Activated CD4-positive, alpha-beta T cell treated with anti-CD3 and anti-CD28 coated beads, Interleukin-2, amount 50 U/mL, for 4 hours (primary cell): ENCODE measurements around the gene DLGAP3.
"Not testable (repeated sequence)": the region's sequence is repeated elsewhere in the genome, so short reads cannot be mapped to it uniquely, and the experiment has no call there.

Source experiments
- DNase-seq, 2 experiments: peaks; one replicate each; pipeline ENCODE4 v3.0.0-alpha.2; 2020

The DLGAP3 gene, protein sequence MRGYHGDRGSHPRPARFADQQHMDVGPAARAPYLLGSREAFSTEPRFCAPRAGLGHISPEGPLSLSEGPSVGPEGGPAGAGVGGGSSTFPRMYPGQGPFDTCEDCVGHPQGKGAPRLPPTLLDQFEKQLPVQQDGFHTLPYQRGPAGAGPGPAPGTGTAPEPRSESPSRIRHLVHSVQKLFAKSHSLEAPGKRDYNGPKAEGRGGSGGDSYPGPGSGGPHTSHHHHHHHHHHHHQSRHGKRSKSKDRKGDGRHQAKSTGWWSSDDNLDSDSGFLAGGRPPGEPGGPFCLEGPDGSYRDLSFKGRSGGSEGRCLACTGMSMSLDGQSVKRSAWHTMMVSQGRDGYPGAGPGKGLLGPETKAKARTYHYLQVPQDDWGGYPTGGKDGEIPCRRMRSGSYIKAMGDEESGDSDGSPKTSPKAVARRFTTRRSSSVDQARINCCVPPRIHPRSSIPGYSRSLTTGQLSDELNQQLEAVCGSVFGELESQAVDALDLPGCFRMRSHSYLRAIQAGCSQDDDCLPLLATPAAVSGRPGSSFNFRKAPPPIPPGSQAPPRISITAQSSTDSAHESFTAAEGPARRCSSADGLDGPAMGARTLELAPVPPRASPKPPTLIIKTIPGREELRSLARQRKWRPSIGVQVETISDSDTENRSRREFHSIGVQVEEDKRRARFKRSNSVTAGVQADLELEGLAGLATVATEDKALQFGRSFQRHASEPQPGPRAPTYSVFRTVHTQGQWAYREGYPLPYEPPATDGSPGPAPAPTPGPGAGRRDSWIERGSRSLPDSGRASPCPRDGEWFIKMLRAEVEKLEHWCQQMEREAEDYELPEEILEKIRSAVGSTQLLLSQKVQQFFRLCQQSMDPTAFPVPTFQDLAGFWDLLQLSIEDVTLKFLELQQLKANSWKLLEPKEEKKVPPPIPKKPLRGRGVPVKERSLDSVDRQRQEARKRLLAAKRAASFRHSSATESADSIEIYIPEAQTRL

DNA sequence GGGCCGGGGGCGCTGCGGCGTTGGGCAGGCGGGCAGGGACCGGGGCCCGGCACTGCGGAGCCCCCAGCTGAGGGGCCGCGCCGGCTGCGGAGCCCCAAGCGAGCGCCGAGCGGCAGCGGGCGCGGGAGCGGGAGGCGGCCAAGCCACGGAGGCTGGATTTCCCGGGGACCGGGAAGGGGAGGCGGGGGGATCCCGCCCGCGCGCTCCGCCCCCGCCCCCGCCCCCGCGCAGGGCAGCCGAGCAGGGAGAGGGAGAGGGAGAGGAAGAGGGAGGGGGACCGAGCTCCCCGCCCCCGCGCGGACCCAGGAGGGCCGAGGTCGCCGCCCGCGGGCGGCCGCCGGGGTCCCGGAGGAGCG, at the start of gene DLGAP3:
Gene DLGAP3 (minus strand): TSS at position 154 of the 356 bp plus-strand sequence. CDS start 24,267 bp downstream, outside the sequence.
- no peak for DNase-seq

DNA sequence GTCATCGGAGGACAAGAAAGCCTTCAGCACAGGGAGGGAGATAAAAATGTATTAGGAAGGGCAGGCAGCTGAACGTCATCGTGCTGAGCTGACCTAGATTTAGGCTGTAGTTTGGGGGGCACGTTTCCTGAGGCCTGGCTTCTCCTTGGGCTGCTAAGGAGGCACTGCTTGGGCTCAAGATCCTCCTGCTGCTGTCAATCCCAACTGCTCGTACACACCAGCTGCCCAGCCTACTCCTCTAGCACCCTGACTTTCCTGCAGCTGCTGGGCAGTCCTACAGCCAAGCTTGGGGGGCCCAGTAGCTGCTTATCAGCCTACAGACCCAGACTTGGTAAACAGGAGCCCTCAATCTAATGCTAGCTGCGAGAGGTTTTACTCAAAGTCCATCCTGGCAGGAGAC, 49.5 kb upstream of the DLGAP3 start:
- DNase-seq, result no peak

DNA sequence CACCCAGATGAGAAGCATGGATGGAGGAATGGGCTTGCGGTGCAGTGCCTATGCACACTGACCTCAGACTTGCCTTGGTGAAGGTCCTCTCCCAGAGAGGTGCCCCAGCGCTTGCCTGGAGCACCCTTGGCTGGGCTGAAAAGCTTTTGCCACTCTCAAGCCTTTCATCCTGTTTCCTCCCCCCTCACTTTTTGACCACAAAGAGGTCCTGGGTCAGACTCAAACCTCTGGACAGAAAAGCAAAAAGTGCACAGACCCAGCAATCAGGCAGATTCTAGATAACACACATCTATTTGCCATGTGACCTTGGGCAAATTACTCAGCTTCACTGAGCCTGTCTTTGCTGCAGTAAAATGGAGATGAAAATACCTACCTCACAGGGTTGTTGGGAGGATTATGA, 48.4 kb upstream of the DLGAP3 start:
- no peak for DNase-seq

DNA sequence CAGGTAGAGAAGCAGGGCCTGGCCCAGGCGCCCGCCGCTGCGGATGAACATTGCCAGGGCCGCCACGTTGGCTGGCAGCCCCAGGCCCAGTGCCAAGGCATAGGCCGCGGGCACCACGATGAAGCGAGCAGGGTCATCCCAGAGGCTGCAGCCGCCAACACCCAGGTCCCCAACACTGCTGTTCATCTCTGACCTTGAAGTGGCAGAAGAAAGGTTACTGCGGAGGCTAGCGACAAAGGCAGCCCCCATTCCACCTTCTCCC, 47.7 kb upstream of the DLGAP3 start:
- no peak for DNase-seq

DNA sequence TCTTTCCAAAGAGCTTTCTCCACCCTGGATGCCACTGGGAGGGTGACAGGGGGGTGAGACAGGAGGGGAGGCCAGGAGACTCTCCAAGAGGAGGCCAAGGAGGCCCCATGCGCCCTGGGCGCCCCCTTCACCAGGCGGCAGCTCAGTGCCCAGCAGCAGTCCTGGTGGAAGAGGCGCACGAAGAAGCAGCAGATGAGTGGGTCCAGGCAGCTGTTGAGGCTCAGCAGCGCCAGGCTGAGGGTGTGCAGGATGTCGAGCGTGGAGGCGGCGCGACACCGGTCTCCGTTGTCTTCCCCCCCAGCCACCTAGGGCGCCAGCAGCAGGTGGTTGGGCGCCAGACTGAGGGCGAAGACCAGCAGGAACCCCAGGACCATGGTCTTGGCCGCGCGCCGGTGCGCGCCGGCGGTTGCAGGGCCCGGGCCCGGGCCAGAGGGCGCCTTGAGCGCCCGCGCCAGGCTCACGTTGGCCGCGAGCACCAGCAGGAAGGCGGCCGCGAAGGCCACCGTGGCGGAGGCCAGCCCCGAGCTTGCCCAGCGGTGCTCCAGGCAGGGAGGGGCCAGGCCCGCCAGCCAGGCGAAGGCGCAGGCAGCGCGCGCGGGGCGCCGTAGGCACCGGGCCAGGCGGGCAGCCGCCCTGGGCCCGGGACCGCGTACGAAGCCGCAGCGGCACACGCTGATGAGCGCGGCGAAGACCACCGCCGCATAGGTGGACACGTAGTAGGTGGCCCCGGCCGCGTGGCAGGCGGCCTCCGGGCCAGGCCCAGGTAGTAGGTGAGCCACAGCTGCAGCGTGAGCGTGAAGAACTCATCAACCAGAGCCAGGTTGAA, 47.1 kb upstream of the DLGAP3 start:
- DNase-seq, result no peak

DNA sequence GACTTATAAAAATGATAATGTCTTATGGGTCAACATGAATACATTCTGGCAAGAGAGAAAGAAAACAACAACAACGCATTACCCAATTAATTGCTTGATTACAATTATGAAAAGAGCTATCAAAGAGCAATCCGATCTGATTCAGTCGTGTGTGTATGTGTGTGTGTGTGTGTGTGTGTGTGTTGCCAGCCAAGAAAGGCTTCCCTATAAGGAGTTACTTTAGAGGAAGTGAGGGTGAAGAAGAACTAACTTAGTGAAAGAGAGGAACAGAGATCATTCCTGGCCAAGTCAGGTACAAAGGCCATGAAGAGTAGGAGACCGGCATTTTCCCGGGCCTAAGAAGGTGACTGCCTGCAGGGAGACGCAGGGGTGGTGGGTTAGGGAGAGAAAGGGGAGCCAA, 46.3 kb upstream of the DLGAP3 start:
- DNase-seq, result no peak

DNA sequence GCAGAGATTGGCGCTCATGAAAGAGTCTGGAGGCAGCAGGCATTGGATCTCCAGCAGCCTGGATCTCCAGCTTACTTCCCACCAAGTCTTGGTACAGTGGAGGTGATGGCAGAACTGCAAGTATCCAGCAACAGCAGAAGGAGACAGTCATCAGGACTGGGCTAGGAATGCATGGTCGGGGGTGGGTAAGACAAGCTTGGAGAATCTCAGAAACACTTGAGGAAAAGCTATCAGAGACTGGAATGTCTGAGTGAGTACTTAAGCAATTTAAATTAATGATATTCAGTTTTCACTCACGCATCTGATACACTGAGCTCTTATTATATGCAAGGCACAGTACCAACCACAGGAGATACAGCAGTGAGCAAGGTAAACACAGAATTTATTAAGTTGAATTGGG, 45.9 kb upstream of the DLGAP3 start:
- DNase-seq, result no peak

DNA sequence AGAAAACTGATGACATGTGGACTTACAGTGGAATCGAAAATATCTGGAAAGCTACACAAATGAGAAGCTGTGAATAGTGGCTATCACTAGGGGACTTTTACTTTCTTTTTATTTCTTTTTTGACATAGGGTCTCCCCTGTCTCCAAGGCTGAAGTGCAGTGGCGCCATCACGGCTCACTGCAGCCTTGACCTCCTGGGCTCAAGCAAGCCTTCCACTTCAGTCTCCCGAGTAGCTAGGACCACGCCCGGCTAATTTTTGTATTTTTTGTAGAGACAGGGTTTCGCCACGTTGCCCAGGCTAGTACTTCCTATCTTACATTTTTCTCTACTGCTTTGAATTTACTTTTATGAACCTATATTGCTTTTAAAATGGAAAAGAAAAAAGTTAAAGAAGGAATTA, 45.2 kb upstream of the DLGAP3 start:
- no peak for DNase-seq

DNA sequence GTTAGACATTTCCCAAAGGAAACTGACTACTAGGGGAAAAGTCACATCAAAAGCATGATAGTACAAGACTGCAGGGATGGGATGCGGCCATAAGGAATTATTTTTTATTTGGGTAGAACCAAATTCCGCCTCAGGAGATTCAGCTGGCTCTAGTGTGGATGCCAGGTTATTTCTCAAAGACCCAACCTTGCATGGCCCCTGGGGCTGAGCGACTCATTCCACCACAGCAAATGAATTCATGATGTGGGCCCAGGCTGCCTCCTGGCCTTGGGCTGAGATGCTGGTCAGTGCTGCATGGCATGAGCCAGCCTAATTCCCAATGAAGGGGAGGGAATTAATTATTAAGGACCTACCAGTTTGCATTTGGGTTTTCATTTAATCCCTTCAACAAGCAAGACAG, 43.9 kb upstream of the DLGAP3 start:
- DNase-seq, result no peak

DNA sequence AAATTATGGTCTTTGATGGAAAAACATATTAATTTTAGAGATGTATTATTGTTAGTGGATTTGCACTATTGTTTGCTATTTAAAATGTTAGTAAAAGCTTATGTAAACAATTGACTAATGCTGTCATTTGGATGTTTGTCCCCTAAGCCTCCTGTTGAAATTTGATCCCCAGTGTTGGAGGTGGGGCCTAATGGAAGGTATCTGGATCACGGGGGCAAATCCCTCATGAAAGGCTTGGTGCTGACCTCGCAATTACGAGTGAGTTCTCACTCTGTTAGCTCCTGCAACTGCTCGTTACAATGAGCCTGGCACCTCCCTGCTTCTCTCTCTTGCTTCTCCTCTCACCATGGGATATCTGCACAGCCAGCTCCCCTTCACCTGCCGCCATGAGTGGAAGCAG, 41.4 kb upstream of the DLGAP3 start:
- DNase-seq, result no peak

DNA sequence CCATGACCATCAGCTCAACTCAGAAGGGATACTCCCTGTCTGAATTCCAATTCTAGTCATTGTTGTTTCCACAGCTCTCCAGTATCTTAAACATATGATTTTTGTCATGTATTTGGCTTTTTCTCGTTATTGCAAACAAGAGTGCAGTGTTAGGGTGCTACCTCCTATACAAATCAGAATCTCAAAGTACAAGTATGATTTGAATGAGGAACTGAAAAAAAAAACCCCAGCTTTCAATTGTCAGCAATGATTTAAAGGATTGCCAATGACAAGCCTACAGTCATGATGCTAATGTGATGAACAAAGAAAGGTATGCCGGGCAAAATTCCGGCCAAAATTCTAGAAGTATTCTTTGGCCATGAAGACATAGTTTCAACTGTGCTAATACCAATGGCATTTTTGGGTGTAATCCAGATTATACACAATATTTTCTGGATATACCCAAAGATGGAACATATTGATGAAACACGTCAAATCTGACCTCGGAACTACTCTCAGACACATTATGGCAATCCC, 40.8 kb upstream of the DLGAP3 start:
- DNase-seq, result no peak

DNA sequence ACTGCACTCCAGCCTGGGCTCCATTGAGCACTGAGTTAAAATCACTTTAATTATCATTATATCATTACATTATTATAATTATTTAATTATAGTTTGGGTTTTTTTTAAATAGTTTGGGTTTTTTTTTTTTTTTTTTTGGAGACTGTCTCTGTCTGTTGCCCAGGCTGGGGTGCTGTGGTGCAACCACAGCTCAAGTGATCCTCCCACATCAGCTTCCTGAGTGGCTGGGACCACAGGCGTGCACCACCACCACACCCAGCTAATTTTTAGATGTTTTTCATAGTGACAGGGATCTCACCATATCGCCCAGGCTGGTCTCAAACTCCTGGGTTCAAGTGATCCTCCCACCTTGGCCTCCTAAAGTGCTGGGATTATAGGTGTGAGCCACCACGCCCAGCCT, 38.8 kb upstream of the DLGAP3 start:
- not testable (repeated sequence) for DNase-seq

DNA sequence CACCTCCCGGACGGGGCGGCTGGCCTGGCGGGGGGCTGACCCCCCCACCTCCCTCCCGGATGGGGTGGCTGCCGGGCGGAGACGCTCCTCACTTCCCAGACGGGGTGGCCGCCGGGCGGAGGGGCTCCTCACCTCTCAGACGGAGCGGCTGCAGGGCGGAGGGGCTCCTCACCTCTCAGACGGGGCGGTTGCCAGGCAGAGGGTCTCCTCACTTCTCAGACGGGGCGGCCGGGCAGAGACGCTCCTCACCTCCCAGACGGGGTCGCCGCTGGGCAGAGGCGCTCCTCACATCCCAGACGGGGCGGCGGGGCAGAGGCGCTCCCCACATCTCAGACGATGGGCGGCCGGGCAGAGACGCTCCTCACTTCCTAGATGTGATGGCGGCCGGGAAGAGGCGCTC, 38.2 kb upstream of the DLGAP3 start:
- DNase-seq, result not testable (repeated sequence)

DNA sequence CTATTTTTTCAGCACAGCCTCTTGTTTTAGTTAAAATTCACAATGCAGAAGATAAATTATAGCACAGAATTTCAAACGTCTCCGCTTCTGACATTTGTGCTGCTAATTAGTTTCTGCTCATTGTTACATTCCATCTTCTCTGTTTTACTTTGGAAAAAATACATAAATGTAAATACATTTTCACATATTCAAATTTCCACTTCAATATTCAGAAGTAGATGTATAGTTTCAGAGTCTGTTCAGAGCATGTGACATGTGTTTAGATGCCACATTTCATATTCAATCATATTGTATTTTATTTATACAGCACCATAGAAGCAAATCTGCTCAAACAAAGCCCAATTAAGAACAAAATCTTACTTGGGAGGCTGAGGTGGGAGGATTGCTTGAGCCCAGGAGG, 36.1 kb upstream of the DLGAP3 start:
- DNase-seq, result no peak

DNA sequence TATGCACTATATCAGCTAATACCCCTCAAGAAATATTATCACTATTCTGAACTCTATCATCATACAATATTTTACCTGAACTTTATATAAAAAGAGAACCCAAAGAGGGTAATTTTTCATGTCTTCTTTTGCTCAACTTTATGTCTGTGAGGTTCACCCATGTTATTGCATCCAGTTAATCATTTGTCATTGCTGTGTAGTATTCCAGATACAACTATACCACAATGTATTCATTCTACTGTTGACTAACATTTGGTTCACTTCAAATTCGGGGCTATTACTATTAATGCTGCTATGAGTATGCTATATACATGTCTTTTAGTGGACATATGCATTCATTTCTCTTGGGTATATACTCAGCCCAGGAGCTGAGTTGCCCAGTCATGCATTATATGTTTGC, 21.0 kb upstream of the DLGAP3 start:
- DNase-seq, result no peak

DNA sequence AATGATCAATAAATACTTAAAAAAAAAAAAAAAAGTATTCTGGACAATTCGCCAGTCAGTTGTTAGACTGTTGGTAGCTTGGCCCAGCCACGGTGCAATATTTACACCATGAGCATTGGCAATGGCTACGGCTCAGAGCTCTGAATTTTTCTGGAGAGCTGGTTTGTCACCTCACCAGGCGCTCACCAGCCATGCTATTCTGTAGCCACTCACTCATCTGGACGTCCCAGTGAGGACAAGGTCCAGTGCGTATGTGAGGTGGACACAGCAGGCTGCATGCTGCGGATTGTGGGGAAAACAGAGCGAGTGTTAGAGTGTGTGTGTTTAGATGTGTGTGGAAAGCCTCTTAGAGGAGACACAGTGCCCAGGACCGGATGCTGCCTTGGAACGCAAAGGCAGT, 19.3 kb upstream of the DLGAP3 start:
- DNase-seq, result not testable (repeated sequence)

DNA sequence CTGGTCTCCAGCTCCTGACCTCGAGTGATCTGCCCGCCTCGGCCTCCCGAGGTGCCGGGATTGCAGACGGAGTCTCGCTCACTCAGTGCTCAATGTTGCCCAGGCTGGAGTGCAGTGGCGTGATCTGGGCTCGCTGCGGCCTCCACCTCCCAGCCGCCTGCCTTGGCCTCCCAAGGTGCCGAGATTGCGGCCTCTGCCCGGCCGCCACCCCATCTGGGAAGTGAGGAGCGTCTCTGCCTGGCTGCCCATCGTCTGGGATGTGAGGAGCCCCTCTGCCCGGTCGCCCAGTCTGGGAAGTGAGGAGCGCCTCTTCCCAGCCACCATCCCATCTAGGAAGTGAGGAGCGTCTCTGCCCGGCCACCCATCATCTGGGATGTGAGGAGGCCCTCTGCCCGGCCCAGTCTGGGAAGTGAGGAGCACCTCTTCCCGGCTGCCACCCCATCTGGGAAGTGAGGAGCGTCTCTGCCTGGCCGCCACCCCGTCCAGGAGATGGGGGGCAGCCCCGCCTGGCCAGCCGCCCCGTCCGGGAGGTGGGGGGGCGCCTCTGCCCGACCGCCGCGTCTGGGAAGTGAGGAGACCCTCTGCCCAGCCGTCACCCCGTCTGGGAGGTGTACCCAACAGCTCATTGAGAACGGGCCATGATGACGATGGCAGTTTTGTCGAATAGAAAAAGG, 18.3 kb upstream of the DLGAP3 start:
- DNase-seq, result not testable (repeated sequence)

DNA sequence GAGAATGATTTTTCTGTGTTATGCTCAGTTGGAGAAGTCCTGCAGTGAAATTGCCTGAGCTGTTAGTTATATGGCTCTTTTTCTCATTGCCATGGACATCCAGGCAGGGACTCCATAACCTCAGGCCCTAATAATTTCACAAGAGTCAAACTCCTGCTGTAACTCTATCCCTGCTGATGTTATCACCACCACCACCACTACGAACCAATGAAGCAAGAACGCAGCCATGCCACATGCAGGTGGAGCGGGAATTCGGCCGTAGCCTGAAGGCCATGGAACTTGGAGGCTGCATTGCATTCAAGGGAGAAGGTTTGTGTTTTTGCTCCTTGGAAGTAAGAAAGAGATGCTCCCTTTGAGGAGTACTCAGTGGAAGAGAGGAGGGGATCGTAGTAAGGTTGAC, 16.8 kb upstream of the DLGAP3 start:
- no peak for DNase-seq

DNA sequence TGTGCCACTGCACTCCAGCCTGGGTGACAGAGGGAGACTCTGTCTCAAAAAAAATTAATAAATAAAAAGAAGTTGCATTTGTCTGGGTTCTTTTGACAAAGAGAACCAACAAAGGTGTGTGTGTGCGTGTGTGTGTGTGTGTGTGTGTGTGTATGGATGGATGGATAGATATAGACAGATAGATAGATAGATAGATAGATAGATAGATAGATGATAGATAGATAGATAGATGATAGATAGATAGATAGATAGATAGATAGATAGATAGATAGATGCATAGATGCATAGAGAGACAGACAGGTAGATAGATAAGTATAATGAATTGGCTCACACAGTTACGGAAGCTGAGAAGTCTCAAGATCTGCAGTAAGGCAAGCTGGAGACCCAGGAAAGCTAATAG, 12.3 kb upstream of the DLGAP3 start:
- DNase-seq, result not testable (repeated sequence)

DNA sequence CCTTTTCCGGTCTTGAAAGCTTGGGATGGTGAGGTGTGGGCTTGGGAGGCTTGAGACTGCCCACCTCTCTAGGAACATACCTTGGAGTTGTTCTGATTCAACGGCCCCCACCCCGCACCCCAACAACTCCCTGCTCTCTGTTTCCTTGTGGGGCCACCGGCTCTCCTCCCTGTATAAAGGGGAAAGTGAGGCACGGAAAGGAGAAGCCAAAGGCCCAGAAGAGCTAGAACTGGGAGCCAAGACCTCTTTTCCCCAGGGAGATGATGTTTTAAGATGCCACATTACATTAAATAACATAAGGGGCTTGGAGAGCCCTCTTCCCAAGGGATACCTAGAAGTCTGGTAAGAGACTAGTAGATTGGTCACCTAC, 1.2 kb upstream of the DLGAP3 start:
- DNase-seq, result no peak

DNA sequence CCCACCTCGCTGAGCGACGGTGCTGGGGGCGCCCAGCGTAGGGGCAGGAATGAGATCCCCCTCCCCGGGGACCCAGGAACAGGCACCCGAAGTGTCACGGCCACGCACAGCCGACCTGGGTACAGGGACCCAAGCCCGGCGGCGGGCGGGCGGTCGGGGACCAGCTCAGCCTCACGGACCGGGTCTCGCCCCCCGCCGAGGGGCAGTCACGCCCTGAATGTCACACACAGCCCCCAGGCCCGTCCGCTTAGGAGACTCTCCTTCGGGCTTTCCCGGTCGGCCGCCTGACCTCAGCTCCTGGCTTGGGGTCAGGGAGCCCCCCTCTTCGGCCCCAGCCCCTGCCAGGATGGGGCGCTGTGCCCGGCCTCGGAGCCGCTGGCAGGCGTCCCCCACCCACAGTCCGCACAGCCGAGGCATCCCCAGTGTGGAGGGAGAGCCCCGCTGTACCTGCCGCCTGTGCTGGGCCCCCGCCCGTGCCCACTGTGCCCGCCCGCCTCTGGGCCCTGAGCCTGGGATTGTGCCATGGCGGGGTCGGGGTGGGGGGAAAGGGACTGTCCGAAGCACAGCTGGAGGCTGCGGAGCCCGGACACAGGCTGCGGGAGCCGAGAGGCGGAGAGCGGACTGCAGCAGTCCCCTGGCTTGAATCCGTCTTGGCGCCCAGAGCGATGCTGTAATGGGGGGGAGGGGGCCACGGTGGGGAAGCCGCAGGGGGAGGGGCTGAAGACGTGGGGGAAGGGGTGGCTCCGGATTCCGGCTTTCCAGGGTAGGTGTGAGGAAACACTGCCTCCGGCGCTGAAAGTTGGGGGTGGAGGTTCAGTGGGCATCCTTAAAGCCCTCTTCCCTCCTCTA, 627 bp upstream of the DLGAP3 start:
- DNase-seq, result no peak
